GM21529 (cell line): Measurements from ENCODE around the gene ASPG.

ENCODE experiments used
- ATAC-seq: cut with Tn5 transposase; IDR thresholded peaks from one replicate; pipeline ENCODE4 v1.9.1; 2021; ENCODE audit not compliant: unreplicated experiment

Gene ASPG

GRCh38 chr14:104075530-104076151, 9.9 kb upstream of the ASPG start:
- no peak for ATAC-seq

- no peak for ATAC-seq
These were observed 8.8 kb upstream of the ASPG start for GRCh38 chr14:104076743-104077142.

- peak; percentile 95 for ATAC-seq
These were observed 7.5 kb upstream of the ASPG start for GRCh38 chr14:104078031-104078455.

GRCh38 chr14:104080376-104081260, 4.9 kb upstream of the ASPG start:
- ATAC-seq, result no peak

GRCh38 chr14:104081261-104081835, 4.2 kb upstream of the ASPG start:
- no peak for ATAC-seq

GRCh38 chr14:104081951-104082464, 3.5 kb upstream of the ASPG start:
- ATAC-seq, result no peak

- no peak for ATAC-seq
These were observed 2.7 kb upstream of the ASPG start for GRCh38 chr14:104082807-104083206.

- ATAC-seq, result no peak
These were observed 1.1 kb upstream of the ASPG start for GRCh38 chr14:104084251-104085002.

GRCh38 chr14:104085889-104086201, 345 bp downstream of the ASPG start:
- ATAC-seq, result no peak

- no peak for ATAC-seq
These were observed 735 bp downstream of the ASPG start for GRCh38 chr14:104086210-104086660.

- no peak for ATAC-seq
These were observed 1.4 kb downstream of the ASPG start for GRCh38 chr14:104086661-104087461.

GRCh38 chr14:104087505-104087904, 2.0 kb downstream of the ASPG start:
- no peak for ATAC-seq

GRCh38 chr14:104087981-104088850, 2.7 kb downstream of the ASPG start:
- ATAC-seq, result no peak

GRCh38 chr14:104090071-104090748, 4.7 kb downstream of the ASPG start:
- ATAC-seq, result no peak

GRCh38 chr14:104091061-104091926, 5.8 kb downstream of the ASPG start:
- ATAC-seq, result no peak

GRCh38 chr14:104091927-104092771, 6.6 kb downstream of the ASPG start:
- ATAC-seq, result no peak

- ATAC-seq, result no peak
These were observed 7.4 kb downstream of the ASPG start for GRCh38 chr14:104092931-104093365.
